NCI-H1436 (cell line): ENCODE measurements around the gene ZNF148.
"Not testable (repeated sequence)": the region's sequence is repeated elsewhere in the genome, so short reads cannot be mapped to it uniquely, and the experiment has no call there.

ENCODE experiments used
- DNase-seq: peaks from one replicate; lab custom pipeline; 2025; lab: John Stamatoyannopoulos, UW

Gene ZNF148

GRCh38 chr3:125374996-125375941, at the start of gene ZNF148:
Gene ZNF148 (minus strand): TSS chr3:125375325. CDS start chr3:125313640, 61,685 bp downstream.
- DNase-seq = peak; percentile 91

- DNase-seq = no peak
Measured at GRCh38 chr3:125418306-125418705, 43.2 kb upstream of the ZNF148 start.

- DNase-seq = no peak
Measured at GRCh38 chr3:125416235-125416634, 41.1 kb upstream of the ZNF148 start.

GRCh38 chr3:125414669-125415068, 39.5 kb upstream of the ZNF148 start:
- no peak for DNase-seq

- DNase-seq = no peak
Measured at GRCh38 chr3:125410922-125411321, 35.8 kb upstream of the ZNF148 start.

GRCh38 chr3:125406070-125406469, 30.9 kb upstream of the ZNF148 start:
- no peak for DNase-seq

- DNase-seq = not testable (repeated sequence)
Measured at GRCh38 chr3:125405515-125405914, 30.4 kb upstream of the ZNF148 start.

- DNase-seq = no peak
Measured at GRCh38 chr3:125403789-125404188, 28.7 kb upstream of the ZNF148 start.

GRCh38 chr3:125402639-125403038, 27.5 kb upstream of the ZNF148 start:
- no peak for DNase-seq

GRCh38 chr3:125401402-125401801, 26.3 kb upstream of the ZNF148 start:
- DNase-seq = no peak

GRCh38 chr3:125398952-125399351, 23.8 kb upstream of the ZNF148 start:
- no peak for DNase-seq

- DNase-seq = no peak
Measured at GRCh38 chr3:125395091-125395490, 20.0 kb upstream of the ZNF148 start.

GRCh38 chr3:125394406-125394805, 19.3 kb upstream of the ZNF148 start:
- no peak for DNase-seq

GRCh38 chr3:125389282-125389681, 14.2 kb upstream of the ZNF148 start:
- DNase-seq = no peak

- DNase-seq = not testable (repeated sequence)
Measured at GRCh38 chr3:125388369-125388768, 13.2 kb upstream of the ZNF148 start.

GRCh38 chr3:125386811-125387210, 11.7 kb upstream of the ZNF148 start:
- no peak for DNase-seq

- no peak for DNase-seq
Measured at GRCh38 chr3:125383744-125384143, 8.6 kb upstream of the ZNF148 start.

GRCh38 chr3:125382298-125382697, 7.2 kb upstream of the ZNF148 start:
- no peak for DNase-seq

GRCh38 chr3:125381743-125382142, 6.6 kb upstream of the ZNF148 start:
- no peak for DNase-seq

- DNase-seq = no peak
Measured at GRCh38 chr3:125381314-125381713, 6.2 kb upstream of the ZNF148 start.

- no peak for DNase-seq
Measured at GRCh38 chr3:125379483-125379882, 4.4 kb upstream of the ZNF148 start.

GRCh38 chr3:125378762-125379161, 3.6 kb upstream of the ZNF148 start:
- no peak for DNase-seq

GRCh38 chr3:125375950-125376679, 990 bp upstream of the ZNF148 start:
- peak; percentile 47 for DNase-seq
